NCI-H524 treated with DMSO at 0.1 percent for 48 hours (cell line): ENCODE data around the gene BTD.

ENCODE experiments used
- DNase-seq: peaks from one replicate; lab custom pipeline; 2025; lab: John Stamatoyannopoulos, UW

BTD gene

GRCh38 chr3:15665510-15666150, 64.1 kb downstream of the BTD start:
- DNase-seq, result no peak

DNA sequence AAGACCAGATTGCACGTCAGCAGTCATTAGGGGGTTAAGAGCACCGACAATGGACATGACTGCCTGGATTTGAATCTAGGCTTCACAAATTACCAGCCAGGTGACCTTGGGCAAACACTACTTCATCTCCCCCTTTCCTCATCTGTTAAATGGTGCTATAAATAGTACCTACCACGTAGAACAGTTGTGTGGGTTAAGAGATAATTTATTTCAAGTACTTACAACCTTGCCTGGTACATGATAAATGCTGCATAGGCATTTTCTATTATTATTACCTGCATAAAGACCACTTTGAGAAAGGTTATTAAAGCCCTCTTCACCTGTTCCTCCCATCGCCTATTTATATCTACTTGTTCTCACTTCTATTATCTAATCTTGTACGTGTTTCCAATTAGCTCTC, 64.7 kb downstream of the BTD start:
- DNase-seq, result no peak

GRCh38 chr3:15667484-15667883, 65.9 kb downstream of the BTD start:
- no peak for DNase-seq

DNA sequence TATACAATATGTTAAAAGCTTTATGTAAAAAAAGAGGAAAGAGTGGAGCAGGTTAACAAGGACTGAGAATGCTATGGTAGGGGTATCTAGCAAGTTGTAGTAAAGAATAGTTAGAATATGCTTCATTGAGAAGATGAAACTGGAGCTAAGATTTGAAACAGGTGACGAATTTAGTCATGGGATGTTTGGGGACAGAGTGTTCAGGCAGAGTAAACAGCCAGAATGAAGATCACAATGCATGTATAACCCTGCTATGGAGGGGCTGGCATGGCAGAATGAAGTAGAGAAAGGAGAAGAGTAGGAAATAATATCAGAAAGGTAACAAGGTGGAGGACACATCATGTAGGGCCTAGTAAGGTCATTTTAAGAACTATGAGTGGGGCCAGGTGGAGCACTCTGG, 72.0 kb downstream of the BTD start:
- no peak for DNase-seq

- no peak for DNase-seq
Measured at GRCh38 chr3:15676259-15676658, 74.7 kb downstream of the BTD start.

- no peak for DNase-seq
Measured at GRCh38 chr3:15679306-15679705, 77.8 kb downstream of the BTD start.

DNA sequence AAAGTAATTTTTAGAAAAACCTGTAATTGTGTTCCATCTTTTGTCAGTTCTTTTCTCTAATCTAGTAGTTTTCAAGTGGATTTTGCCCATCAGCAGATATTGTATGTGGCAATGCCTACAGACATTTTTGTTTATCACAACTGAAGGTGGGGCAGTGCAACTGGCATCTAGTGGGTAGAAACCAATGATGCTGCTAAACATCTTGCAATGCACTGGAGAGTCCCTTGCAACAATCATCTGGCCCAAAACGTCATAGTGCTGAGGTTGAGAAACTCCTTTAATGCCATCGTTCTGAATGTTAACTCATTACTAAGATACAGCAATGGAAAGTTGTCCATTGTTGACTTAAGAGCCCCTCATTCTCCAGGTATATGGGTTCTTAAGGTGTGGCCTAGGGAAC, 80.1 kb downstream of the BTD start:
- no peak for DNase-seq

GRCh38 chr3:15682561-15683185, 81.1 kb downstream of the BTD start:
- DNase-seq, result no peak

GRCh38 chr3:15683253-15683652, 81.7 kb downstream of the BTD start:
- no peak for DNase-seq

DNA sequence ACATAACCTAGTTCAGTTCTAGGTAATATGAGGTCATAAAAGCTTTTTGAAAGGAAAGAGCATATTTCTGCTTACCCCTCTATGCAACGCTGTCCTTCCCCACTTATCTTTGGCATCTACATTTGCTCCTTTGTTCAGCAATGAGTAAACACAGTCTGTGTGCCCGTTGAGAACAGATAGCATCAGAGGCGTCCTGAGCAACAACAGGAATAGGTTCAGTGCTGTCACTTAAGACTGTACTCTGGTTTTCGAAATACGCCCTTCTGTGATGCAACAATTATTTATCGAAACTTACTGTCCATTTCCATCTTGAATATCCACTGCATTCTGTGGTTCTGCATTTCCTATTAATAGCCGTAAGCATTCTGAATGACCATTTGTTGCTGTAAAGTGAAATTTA, 84.4 kb downstream of the BTD start:
- DNase-seq, result no peak

- DNase-seq, result no peak
Measured at GRCh38 chr3:15690230-15690629, 88.7 kb downstream of the BTD start.

- DNase-seq, result no peak
Measured at GRCh38 chr3:15690748-15691147, 89.2 kb downstream of the BTD start.

GRCh38 chr3:15693355-15693754, 91.8 kb downstream of the BTD start:
- no peak for DNase-seq

- no peak for DNase-seq
Measured at GRCh38 chr3:15694628-15695027, 93.1 kb downstream of the BTD start.
